Erythroblast (primary cell): ENCODE data around the gene RAB3D.

Experiments used
- DNase-seq, 2 experiments: peaks; one replicate each; lab custom pipeline; 2025; lab: John Stamatoyannopoulos, UW
- GATA1 ChIP-seq: IDR thresholded peaks from 2 replicates; pipeline ENCODE4 v1.6.1; 2011; ENCODE audit warnings: low read depth, mild to moderate bottlenecking, control low read depth, low read length, moderate library complexity
- POLR2A ChIP-seq: IDR thresholded peaks from 2 replicates; pipeline ENCODE4 v1.6.1; 2011; ENCODE audit warnings: mild to moderate bottlenecking, low read length

Gene RAB3D, protein sequence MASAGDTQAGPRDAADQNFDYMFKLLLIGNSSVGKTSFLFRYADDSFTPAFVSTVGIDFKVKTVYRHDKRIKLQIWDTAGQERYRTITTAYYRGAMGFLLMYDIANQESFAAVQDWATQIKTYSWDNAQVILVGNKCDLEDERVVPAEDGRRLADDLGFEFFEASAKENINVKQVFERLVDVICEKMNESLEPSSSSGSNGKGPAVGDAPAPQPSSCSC

GRCh38 chr19:11339254-11340098, at the start of gene RAB3D:
TSS of gene RAB3D (minus strand) at chr19:11339657. CDS start at chr19:11337399, 2,258 bp downstream.
- peak; percentile 83 for DNase-seq

GRCh38 chr19:11387162-11388034, 47.9 kb upstream of the RAB3D start:
- TF ChIP-seq POLR2A, result no peak
- TF ChIP-seq GATA1, result no peak
- no peak for DNase-seq

More at GRCh38 chr19:11339254-11340098, at the start of gene RAB3D:
- no peak for TF ChIP-seq GATA1
- no peak for TF ChIP-seq POLR2A

- peak; percentile 53 to 54 for DNase-seq
- no peak for TF ChIP-seq POLR2A
- TF ChIP-seq GATA1, result no peak
Observed at GRCh38 chr19:11384778-11385129, 45.3 kb upstream of the RAB3D start.

DNA sequence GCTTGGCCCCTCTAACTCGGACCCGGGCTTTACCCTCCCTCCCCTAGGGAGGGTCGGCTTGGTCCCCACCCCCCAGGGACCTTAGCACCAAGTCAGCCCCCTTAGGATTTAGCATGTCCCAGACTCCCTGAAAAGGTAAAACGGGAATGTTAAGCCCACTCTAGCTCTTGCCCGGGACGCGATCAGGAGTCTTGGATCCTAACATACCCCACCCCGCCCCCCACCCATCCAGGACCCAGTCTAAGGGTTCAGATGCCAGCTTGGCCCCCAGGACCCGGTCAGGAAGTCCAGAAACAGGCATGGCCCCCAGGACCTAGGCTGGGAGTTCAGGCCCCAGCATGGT, 44.2 kb upstream of the RAB3D start:
- no peak for TF ChIP-seq POLR2A
- TF ChIP-seq GATA1, result no peak
- no peak for DNase-seq

GRCh38 chr19:11382898-11383705, 43.6 kb upstream of the RAB3D start:
- peak; percentile 96 for DNase-seq
- TF ChIP-seq GATA1 (no peak), POLR2A (peak; percentile 33)

DNA sequence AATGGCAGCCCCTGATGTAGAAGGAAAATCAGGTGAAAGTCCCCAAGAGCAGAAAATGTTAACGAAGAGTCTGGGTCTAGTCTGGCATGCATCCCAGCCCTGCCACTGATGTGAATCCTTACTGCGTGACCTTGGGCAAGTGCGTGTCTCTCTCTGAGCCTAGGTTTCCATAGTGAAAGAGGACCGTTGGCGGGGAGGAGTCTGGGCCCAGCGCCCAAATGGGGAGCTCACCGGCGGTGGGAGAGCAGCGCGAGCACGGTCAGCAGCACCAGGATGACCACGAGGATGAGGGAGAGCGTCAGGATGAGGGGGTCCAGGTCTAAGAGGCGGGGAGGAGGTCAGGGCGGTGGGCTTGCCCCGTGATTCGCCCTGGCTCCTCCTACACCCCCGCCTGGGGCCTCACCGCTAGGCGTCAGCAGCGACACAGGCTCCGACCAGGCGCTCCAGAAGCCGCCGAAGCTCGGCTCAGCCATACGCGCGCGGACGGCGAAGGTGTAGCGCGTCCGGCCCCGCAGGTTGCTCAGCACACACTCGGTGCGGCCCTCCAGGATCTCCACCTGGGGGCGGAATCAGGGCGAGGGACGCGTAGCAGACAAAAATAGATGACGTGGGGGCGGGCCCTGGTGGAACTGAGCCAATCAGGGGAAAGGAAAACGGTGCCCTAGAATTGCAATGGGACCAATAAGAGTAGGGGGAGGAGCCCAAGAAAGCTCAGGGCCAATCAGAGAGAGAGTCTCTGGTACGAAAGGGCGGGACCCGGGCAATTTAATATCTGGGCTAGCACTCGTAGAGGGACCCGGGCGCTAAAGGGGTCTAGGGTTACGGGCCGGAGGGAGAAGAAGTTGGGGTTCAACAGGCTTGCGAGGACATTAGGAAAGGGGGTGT, 41.4 kb upstream of the RAB3D start:
- peak; percentile 93 for DNase-seq
- no peak for TF ChIP-seq GATA1
- TF ChIP-seq POLR2A, result peak; percentile 49

GRCh38 chr19:11379857-11380350, 40.4 kb upstream of the RAB3D start:
- DNase-seq, result no peak

GRCh38 chr19:11379269-11379845, 39.9 kb upstream of the RAB3D start:
- peak; percentile 25 for TF ChIP-seq POLR2A
- DNase-seq, result peak in 1 of 2 experiments; percentile 53

More at GRCh38 chr19:11379857-11380350, 40.4 kb upstream of the RAB3D start:
- TF ChIP-seq POLR2A (peak; percentile 1), GATA1 (no peak)

DNA sequence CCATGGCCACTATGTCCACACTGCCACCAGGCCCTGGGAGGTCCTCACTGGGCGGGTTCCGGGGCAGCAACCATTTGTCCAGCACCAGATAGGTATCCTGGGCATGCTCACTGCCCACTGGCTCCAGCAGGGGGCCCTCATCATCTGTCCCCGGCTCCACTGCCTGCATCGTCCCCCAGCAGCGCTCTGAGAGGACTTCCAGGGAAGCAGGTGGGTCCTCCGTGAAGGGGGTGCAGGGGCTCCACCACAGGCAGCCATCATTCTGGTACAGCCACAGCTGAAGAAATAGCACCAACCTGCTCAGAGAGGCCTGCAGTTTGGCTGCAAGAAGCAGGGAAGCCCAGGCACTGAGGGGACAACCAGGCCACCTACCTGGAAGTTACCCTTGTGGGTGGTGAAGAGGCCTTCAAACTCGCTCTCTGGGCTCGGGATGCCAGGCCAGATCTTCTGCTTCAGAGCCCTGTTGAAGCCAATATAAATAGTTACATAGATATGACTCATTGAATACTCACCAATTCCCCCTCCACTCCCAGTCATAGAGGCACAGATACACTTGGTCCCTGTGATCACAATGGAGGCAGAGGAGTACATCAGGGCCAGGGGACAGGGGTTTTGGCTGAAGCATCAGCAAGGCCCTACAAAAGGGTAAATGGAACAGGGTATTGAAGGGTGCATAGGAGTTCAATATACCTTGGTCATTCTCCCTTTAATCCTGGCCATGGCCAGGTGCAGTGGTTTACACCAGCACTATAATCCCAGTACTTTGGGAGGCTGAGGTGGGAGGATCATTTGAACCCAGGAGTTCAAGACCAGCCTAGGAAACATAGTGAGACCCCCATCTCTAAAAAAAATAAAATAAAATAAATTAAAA, 39.1 kb upstream of the RAB3D start:
- peak; percentile 58 to 63 for DNase-seq
- TF ChIP-seq GATA1 (no peak), POLR2A (no peak)

GRCh38 chr19:11377756-11378155, 38.3 kb upstream of the RAB3D start:
- no peak for TF ChIP-seq POLR2A
- no peak for TF ChIP-seq GATA1
- DNase-seq, result no peak

- TF ChIP-seq GATA1 (no peak), POLR2A (no peak)
Observed at GRCh38 chr19:11377237-11377636, 37.8 kb upstream of the RAB3D start.

More at GRCh38 chr19:11377237-11377636, 37.8 kb upstream of the RAB3D start:
- peak; percentile 49 to 68 for DNase-seq
